GM19467 (cell line): ENCODE results near the gene MCC.

Experiments used
- ATAC-seq: cut with Tn5 transposase; IDR thresholded peaks from one replicate; pipeline ENCODE4 v1.9.1; 2021; ENCODE audit warnings: mild to moderate bottlenecking, moderate library complexity; ENCODE audit not compliant: unreplicated experiment

The MCC gene

GRCh38 chr5:113063927-113064326, 424.3 kb downstream of the MCC start:
- no peak for ATAC-seq

DNA sequence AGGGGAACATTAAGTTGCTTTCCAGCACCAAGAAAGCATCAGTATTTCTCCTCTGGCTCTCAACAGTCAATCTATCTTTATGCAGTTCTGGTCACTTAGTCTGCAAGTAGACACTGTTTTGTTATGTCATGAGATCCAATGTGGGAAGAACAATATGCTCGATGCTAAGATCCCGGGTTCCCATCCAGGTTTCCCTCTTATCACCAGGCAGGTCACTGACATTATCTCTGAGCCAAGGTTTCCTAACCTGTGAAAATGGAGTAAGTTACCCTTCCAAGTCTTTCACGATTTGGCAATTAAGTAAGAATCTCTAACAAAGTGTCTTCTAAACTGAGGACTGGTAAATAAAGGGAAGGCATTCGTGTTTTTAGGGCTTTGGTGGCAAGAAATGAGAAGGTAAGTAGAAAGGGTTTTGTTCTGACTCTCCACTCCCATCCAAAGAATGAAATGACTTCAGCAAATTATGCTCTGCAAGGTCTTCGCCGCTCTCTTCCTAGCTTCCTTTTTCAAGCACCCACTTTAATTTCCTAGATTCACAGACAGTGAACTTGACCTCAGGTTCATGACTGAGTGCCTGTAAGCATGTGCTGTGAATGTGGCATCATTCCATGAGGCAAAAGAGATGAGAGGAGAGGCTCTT, 425.3 kb downstream of the MCC start:
- no peak for ATAC-seq

DNA sequence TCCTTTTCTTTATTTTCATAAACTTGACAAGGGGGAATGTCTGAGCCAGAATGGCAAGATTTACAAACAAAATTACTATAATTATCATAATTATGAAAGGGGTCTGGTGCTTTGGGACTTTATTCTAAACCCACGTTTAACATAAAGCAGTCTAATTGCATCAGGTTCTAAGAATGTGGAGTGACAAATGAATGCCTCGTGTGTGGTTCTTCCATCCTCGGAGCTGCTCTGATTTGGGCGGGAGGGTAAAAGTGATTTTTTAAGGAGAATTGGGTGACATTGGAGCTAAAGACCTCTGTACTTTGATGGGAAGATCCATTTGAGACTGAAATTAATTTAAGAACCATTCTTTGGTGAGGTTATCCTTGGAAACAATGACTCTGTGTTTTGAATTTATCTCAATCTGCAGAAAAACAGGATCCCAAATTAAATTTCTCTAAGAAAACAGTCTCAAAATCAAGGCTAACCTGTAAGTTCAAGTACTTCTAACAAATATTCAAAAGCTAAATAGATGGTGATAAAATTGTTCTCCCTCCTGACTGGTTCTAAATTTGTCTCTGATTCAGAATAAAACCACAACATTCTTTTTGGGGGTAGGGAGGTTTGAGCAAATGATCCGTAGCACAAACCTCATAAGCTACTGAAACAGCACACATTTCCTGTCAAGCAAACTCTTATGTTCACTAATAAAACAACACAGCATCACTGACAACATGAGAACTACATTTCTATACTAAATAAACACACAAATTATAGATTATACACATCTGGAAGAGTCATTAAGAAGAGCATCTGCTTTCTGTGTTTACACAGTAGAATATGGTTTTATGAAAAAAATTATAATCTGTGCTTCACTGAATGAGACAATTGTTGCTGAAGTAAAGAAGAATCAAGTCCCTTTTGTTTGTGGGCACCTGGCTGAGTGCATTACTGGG, 426.1 kb downstream of the MCC start:
- ATAC-seq = no peak

DNA sequence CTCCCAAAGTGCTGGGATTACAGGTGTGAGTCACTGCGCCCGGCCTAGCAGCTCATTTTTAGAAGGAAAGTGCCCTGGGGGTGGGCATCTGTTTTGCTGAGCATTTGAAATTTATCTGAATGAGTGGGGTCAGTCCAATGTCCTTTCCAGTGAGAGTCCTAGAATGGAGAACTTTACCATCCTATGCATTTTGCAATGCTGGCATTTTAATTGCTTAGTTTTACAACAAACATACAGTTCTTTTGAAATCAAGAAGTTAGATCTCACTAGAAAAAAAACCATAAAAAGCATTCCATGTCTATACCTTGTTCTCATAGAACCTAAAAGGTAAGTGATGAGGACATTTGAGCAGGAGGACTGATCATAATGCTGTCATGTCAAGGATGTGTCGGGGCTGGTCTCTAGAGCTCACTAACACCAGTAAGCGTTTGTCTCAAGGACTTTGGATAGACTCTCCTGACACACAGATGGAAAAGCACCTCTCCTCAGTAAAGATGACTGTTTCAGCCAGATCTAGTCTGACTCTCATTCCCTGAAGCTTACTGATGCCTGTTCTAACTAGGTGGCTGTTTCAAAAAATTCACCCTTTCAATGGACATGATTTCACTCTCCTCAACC, 427.7 kb downstream of the MCC start:
- ATAC-seq = no peak

GRCh38 chr5:113059232-113060040, 428.8 kb downstream of the MCC start:
- no peak for ATAC-seq

GRCh38 chr5:113058706-113059226, 429.5 kb downstream of the MCC start:
- ATAC-seq = no peak

DNA sequence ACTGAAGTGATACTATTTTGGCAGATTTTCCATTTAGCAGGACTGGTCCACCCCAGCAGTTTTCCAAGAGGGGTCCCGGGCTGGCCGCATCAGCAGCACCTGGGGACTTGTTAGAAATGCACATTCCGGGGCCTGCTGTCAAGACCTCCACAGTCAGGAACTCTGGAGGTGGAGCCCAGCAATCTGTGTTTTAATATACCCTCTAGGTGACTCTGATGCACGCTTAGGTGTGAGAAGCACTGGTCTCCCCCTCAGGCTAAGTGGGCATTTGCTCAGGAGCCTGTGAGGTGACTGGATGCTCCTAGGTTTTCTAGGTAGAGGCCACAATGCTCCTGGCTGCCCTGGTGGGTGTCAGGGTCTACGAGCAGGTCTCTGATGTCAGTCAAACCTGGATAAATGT, 430.0 kb downstream of the MCC start:
- ATAC-seq = no peak

- ATAC-seq = no peak
Measured at GRCh38 chr5:113057557-113057984, 430.7 kb downstream of the MCC start.

DNA sequence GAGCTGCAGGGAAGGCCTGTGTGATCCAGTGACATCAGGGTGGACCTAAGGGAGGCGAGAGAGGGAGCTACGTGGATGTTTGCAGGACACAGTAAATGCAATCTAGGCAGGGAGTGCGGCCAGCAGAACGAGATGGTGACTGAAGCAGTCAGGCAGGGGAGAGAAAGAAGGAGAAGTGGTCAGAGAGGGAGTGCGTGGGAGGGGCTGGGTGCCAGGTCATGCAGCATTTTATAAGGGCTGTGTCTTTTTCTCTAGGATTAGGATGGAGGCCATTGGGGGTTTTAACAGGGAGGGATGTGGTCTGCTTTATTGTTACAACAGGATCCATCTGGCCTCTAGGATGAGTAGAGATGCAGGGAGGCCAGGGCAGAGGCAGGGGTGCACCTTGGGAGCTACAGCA, 431.3 kb downstream of the MCC start:
- no peak for ATAC-seq

- no peak for ATAC-seq
Measured at GRCh38 chr5:113054899-113055298, 433.4 kb downstream of the MCC start.

GRCh38 chr5:113053511-113053995, 434.7 kb downstream of the MCC start:
- no peak for ATAC-seq

DNA sequence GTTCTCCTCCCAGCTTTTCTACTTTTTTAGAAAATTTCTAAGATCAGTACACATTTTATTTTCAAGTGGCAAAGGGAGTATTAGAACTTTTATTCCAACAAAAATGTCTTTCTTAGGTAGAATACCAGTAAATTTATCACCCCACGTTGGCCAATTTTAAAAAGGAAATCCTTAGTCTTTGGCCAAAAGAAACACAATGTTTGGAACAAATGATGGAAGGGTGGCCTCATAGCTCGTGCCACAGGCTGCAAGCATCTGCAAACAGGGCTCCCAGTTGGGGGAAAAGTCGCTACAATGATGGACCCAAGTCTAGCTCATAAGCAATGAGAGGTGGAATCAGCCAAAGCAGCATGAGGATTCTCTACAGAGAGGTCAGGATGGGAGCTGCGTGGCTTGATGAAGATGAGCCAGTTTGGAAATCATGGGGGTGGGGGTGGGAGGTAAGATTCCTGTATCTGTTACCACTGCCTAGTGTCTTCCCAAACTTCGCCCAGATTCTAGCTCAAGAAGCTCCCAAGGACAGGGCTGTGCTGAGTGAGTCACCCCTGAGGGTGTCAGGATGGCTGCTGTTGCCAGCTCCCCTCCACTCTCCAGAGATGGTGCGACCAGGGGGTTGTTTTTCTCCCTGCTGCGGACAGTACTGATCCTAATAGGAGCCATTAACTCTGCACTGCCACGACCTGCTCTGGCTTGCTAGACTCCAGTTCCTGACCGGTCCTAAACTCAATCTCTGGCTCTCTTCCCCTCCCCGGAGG, 436.0 kb downstream of the MCC start:
- no peak for ATAC-seq

- ATAC-seq = no peak
Measured at GRCh38 chr5:113050721-113051382, 437.4 kb downstream of the MCC start.

DNA sequence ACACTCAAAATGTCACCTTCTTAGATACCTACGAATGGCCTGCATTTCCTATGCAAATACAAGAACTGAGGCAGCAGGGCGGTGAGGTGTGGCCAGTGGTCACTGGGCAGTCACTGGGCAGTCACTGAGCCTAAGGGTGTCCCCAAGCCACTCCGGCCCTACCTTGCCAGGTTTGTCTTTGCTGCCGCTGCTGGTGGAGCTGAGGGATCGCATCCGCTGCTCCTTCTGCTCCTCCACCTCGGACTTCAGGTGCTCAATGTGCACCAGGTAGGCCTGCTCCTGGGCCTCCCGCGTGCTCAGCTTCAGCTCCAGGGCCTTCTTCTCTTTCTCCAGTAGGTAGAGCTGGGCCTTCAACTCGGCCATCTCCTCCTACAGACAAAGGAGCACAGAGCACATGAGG, 439.3 kb downstream of the MCC start:
- no peak for ATAC-seq

- ATAC-seq = peak; percentile 86
Measured at GRCh38 chr5:113047733-113048652, 440.3 kb downstream of the MCC start.

DNA sequence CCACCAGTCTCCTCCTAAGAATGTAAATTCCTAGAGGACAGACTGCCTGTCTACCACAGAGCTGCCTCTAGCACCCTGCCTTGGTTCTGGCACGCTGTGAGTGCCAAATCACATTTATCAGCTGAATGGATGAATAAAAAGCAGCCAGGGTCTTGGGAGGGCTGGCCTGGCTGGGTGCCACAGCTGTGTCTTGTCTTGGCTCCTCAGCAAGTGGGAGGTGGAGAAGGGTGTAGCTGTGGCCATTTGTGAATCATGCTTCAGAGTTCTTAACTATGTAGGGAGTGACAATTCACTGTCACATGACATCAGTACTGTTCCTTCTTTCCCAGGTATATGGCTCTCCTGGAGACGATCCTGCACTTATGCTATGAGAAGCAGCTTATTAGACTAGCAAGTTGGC, 441.0 kb downstream of the MCC start:
- no peak for ATAC-seq

GRCh38 chr5:113044776-113045465, 443.3 kb downstream of the MCC start:
- no peak for ATAC-seq

- no peak for ATAC-seq
Measured at GRCh38 chr5:113043491-113043931, 444.7 kb downstream of the MCC start.
